Suppressor macrophage treated with lipopolysaccharide for 4 hours (primary cell): ENCODE data around the gene CLTC.
"Not testable (repeated sequence)": the region's sequence is repeated elsewhere in the genome, so short reads cannot be mapped to it uniquely, and the experiment has no call there.

ENCODE experiments used
- DNase-seq: peaks from one replicate; pipeline ENCODE4 v3.0.0-alpha.2; 2020

Gene CLTC

GRCh38 chr17:59619298-59620063 is at the start of gene CLTC:
CLTC (plus strand) TSS chr17:59619895; CDS start chr17:59620132, 237 bp downstream.
- peak; percentile 98 for DNase-seq

GRCh38 chr17:59572301-59572924 is 47.3 kb upstream of the CLTC start:
- peak; percentile 81 for DNase-seq

- DNase-seq: not testable (repeated sequence)
Observed at GRCh38 chr17:59584168-59584567, 35.5 kb upstream of the CLTC start.

GRCh38 chr17:59600169-59600568 is 19.5 kb upstream of the CLTC start:
- no peak for DNase-seq

- DNase-seq: no peak
Observed at GRCh38 chr17:59601130-59601529, 18.6 kb upstream of the CLTC start.

- DNase-seq: no peak
Observed at GRCh38 chr17:59607061-59607460, 12.6 kb upstream of the CLTC start.

- DNase-seq: no peak
Observed at GRCh38 chr17:59607817-59608403, 11.8 kb upstream of the CLTC start.

GRCh38 chr17:59611503-59611902 is 8.2 kb upstream of the CLTC start:
- DNase-seq: no peak

GRCh38 chr17:59616253-59616920 is 3.3 kb upstream of the CLTC start:
- DNase-seq: no peak

GRCh38 chr17:59617156-59617732 is 2.5 kb upstream of the CLTC start:
- DNase-seq: peak; percentile 71

GRCh38 chr17:59619035-59619297 is 729 bp upstream of the CLTC start:
- DNase-seq: no peak

GRCh38 chr17:59620064-59620359 is 317 bp downstream of the CLTC start:
- no peak for DNase-seq

- DNase-seq: peak; percentile 59
Observed at GRCh38 chr17:59620518-59621259, 994 bp downstream of the CLTC start.

- DNase-seq: no peak
Observed at GRCh38 chr17:59621771-59622170, 2.1 kb downstream of the CLTC start.

GRCh38 chr17:59623151-59623550 is 3.5 kb downstream of the CLTC start:
- DNase-seq: no peak

- no peak for DNase-seq
Observed at GRCh38 chr17:59626756-59627155, 7.1 kb downstream of the CLTC start.

GRCh38 chr17:59627274-59627673 is 7.6 kb downstream of the CLTC start:
- no peak for DNase-seq

- DNase-seq: peak; percentile 72
Observed at GRCh38 chr17:59627770-59628171, 8.1 kb downstream of the CLTC start.

GRCh38 chr17:59629174-59629573 is 9.5 kb downstream of the CLTC start:
- no peak for DNase-seq

- peak; percentile 40 for DNase-seq
Observed at GRCh38 chr17:59631276-59631675, 11.6 kb downstream of the CLTC start.

- no peak for DNase-seq
Observed at GRCh38 chr17:59632398-59632797, 12.7 kb downstream of the CLTC start.

- DNase-seq: no peak
Observed at GRCh38 chr17:59633658-59634359, 14.1 kb downstream of the CLTC start.
